ENCODE results near the gene ARL6IP5. TPM values are rescaled to one million over a fixed set of nuclear protein-coding genes. Genes with fewer than 3 reads are reported as not detected.

Gene ARL6IP5
- total RNA-seq, 1 donor from 2014 or later = 86.2 TPM

DNA sequence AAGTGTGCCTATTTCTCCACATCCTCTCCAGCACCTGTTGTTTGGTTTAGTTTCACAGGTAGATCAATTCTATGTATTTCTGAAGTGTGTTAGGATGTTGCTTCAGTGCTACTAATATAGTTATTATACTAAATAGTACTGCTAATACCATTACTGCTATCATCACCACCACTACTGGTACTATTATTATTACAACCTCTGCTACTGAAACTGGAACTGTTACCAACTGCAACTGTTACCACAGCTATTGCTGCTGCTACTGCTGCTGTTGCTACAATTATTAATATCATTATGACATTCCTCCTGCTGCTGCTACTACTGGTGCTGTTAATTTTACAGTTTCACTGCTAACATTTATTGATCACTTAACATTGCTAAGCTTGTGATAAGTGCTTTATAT lies 46.0 kb downstream of the ARL6IP5 start:
- TF ChIP-seq, protein P1, sequence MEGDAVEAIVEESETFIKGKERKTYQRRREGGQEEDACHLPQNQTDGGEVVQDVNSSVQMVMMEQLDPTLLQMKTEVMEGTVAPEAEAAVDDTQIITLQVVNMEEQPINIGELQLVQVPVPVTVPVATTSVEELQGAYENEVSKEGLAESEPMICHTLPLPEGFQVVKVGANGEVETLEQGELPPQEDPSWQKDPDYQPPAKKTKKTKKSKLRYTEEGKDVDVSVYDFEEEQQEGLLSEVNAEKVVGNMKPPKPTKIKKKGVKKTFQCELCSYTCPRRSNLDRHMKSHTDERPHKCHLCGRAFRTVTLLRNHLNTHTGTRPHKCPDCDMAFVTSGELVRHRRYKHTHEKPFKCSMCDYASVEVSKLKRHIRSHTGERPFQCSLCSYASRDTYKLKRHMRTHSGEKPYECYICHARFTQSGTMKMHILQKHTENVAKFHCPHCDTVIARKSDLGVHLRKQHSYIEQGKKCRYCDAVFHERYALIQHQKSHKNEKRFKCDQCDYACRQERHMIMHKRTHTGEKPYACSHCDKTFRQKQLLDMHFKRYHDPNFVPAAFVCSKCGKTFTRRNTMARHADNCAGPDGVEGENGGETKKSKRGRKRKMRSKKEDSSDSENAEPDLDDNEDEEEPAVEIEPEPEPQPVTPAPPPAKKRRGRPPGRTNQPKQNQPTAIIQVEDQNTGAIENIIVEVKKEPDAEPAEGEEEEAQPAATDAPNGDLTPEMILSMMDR (IDR thresholded peaks at IDR 0.05; ENCODE audit: unreplicated experiment) = no peak
- H3K4me3 Mint-ChIP-seq (ENCODE audit: unreplicated experiment) = no peak overlapping the region
- no peaks in the 10 kb centered on the region for H3K36me3 Mint-ChIP-seq (ENCODE audit: low read depth, unreplicated experiment)
- DNase-seq (ENCODE audit: low spot score) = no peak
- H3K9me3 Mint-ChIP-seq (ENCODE audit: unreplicated experiment) = no peaks in the 10 kb centered on the region
- H3K4me1 Mint-ChIP-seq (ENCODE audit: unreplicated experiment) = peaks cover 4% of the 10 kb centered on the region
- no peak overlapping the region for H3K27ac Mint-ChIP-seq (ENCODE audit: unreplicated experiment)
- no peaks in the 10 kb centered on the region for H3K27me3 Mint-ChIP-seq (ENCODE audit: unreplicated experiment)

DNA sequence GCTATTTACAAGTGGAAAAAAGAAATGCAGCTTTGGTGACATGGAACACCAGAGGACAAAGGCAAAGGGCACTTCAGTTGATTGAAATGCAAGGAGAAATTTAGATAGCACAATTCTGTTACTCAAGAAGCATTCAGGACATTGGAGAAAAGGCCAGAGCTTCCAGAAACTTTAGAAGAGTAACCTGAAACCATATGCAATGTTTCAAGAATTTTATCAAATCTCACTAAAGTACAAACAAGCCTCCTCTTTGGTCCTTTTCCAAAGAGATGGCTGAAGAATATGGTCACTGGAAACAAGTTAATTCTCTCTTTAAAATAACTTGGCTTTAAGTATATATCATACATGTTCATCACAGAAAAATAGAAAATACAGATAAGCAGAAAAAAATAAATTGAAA lies 52.3 kb downstream of the ARL6IP5 start:
- TF ChIP-seq, protein P1 (IDR thresholded peaks at IDR 0.05; ENCODE audit: unreplicated experiment) = no peak
- no peaks in the 10 kb centered on the region for H3K4me1 Mint-ChIP-seq (ENCODE audit: unreplicated experiment)
- H3K9me3 Mint-ChIP-seq (ENCODE audit: unreplicated experiment) = no peaks in the 10 kb centered on the region
- peaks cover 2% of the 10 kb centered on the region for H3K27me3 Mint-ChIP-seq (ENCODE audit: unreplicated experiment)
- no peak overlapping the region for H3K27ac Mint-ChIP-seq (ENCODE audit: unreplicated experiment)
- H3K36me3 Mint-ChIP-seq (ENCODE audit: low read depth, unreplicated experiment) = no peaks in the 10 kb centered on the region
- H3K4me3 Mint-ChIP-seq (ENCODE audit: unreplicated experiment) = no peak overlapping the region
- DNase-seq (ENCODE audit: low spot score) = no peak

GRCh38 chr3:69137412-69137811 lies 52.7 kb downstream of the ARL6IP5 start:
- TF ChIP-seq, protein P1 (IDR thresholded peaks at IDR 0.05; ENCODE audit: unreplicated experiment) = no peak
- Mint-ChIP-seq H3K9me3 (ENCODE audit: unreplicated experiment) (no peaks in the 10 kb centered on the region), H3K4me3 (ENCODE audit: unreplicated experiment) (no peak overlapping the region), H3K27ac (ENCODE audit: unreplicated experiment) (no peak overlapping the region), H3K27me3 (ENCODE audit: unreplicated experiment) (peaks cover 2% of the 10 kb centered on the region), H3K36me3 (ENCODE audit: low read depth, unreplicated experiment) (no peaks in the 10 kb centered on the region), H3K4me1 (ENCODE audit: unreplicated experiment) (no peaks in the 10 kb centered on the region)
- no peak for DNase-seq (ENCODE audit: low spot score)

- Mint-ChIP-seq H3K27ac (ENCODE audit: unreplicated experiment) (no peak overlapping the region), H3K36me3 (ENCODE audit: low read depth, unreplicated experiment) (no peaks in the 10 kb centered on the region), H3K4me3 (ENCODE audit: unreplicated experiment) (no peak overlapping the region), H3K9me3 (ENCODE audit: unreplicated experiment) (no peaks in the 10 kb centered on the region), H3K4me1 (ENCODE audit: unreplicated experiment) (no peaks in the 10 kb centered on the region), H3K27me3 (ENCODE audit: unreplicated experiment) (peaks cover 1% of the 10 kb centered on the region)
- TF ChIP-seq, protein P1 (IDR thresholded peaks at IDR 0.05; ENCODE audit: unreplicated experiment) = no peak
- no peak for DNase-seq (ENCODE audit: low spot score)
These were observed 56.6 kb downstream of the ARL6IP5 start for GRCh38 chr3:69141313-69141712.

DNA sequence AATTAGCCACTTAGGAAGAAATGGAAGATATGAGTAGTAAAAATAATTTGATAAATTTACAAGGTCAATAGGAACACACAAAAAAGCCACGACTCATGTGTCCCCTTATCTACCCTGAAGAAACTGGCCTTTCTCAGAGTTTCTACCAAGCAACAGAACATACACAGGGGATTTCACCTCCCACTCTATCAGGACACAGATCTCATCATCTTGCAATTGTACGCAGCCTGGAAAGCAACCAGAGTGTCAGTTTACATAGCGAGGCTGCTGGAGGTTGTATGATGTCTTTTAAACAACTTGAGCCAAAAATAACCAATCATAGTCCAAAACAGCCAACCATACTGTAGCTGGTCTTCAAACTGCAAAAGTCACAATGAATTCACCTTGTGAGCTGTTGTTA lies 57.4 kb downstream of the ARL6IP5 start:
- no peaks in the 10 kb centered on the region for H3K4me1 Mint-ChIP-seq (ENCODE audit: unreplicated experiment)
- H3K9me3 Mint-ChIP-seq (ENCODE audit: unreplicated experiment) = no peaks in the 10 kb centered on the region
- TF ChIP-seq, protein P1 (IDR thresholded peaks at IDR 0.05; ENCODE audit: unreplicated experiment) = no peak
- no peak overlapping the region for H3K4me3 Mint-ChIP-seq (ENCODE audit: unreplicated experiment)
- no peaks in the 10 kb centered on the region for H3K27me3 Mint-ChIP-seq (ENCODE audit: unreplicated experiment)
- DNase-seq (ENCODE audit: low spot score) = no peak
- no peaks in the 10 kb centered on the region for H3K36me3 Mint-ChIP-seq (ENCODE audit: low read depth, unreplicated experiment)
- H3K27ac Mint-ChIP-seq (ENCODE audit: unreplicated experiment) = no peak overlapping the region

Data from endothelial cell (in vitro differentiated cells).